ENCODE measurements around the gene ATP2B1. TPM values are rescaled to one million over a fixed set of nuclear protein-coding genes. Genes with fewer than 3 reads are reported as not detected.

The ATP2B1 gene
- total RNA-seq, 1 donor from 2014 or later, result 48.9 TPM

DNA sequence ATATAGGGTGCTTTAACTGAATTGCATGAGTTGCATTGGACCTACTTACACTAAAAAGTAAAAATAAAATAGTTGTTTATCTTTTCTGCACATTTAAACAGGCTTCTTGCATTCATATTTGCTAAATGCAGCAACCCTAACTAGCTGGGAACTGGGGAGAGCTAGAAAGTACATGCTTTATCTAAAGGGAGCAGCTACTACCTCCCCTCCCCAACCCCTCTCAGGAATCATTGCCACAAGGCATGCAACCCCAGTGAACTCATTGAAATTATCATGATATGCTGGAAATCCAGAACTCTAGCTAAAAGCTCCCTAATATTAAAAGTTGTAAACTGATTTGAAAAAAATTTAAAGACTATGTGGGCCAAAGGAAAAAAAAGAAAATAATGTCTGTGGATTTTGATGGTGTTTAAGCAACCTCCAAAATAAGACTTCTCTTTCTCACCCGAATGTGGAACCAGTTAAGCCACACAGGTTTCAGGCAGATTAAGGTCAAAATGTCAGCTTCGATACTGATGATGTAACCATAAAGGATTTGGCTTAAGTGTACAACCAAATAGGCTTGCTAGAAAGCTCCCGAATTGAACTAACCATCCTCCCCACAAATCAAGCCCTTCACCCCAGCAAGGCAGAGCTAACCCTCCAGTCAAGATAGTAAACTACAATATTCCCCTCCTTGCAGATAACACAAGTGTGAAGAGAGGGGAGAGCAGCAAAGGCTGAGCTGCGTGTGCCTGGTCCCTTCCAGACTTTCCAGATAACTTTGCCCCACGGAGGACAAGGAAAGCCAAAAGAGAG lies 169.0 kb downstream of the ATP2B1 start:
- H3K27ac ChIP-seq (ENCODE audit: low read depth, low read length), result no peak overlapping the region
- Mint-ChIP-seq H3K36me3 (ENCODE audit: low read depth, unreplicated experiment) (no peaks in the 10 kb centered on the region), H3K9me3 (ENCODE audit: unreplicated experiment) (peaks cover 2% of the 10 kb centered on the region), H3K27me3 (ENCODE audit: low read depth, unreplicated experiment) (peaks cover 2% of the 10 kb centered on the region), H3K27ac (ENCODE audit: unreplicated experiment) (no peak overlapping the region), H3K4me3 (ENCODE audit: unreplicated experiment) (no peak overlapping the region), H3K4me1 (ENCODE audit: low read depth, unreplicated experiment) (peaks cover 13% of the 10 kb centered on the region)
- DNase-seq (ENCODE audit: low read depth) (no peak), FAIRE-seq (no peak)
- TF ChIP-seq, protein P1, sequence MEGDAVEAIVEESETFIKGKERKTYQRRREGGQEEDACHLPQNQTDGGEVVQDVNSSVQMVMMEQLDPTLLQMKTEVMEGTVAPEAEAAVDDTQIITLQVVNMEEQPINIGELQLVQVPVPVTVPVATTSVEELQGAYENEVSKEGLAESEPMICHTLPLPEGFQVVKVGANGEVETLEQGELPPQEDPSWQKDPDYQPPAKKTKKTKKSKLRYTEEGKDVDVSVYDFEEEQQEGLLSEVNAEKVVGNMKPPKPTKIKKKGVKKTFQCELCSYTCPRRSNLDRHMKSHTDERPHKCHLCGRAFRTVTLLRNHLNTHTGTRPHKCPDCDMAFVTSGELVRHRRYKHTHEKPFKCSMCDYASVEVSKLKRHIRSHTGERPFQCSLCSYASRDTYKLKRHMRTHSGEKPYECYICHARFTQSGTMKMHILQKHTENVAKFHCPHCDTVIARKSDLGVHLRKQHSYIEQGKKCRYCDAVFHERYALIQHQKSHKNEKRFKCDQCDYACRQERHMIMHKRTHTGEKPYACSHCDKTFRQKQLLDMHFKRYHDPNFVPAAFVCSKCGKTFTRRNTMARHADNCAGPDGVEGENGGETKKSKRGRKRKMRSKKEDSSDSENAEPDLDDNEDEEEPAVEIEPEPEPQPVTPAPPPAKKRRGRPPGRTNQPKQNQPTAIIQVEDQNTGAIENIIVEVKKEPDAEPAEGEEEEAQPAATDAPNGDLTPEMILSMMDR (IDR thresholded peaks at IDR 0.05; ENCODE audit: insufficient read depth, low read depth, low read length), result no peak
- TF ChIP-seq EZH2 (IDR thresholded peaks at IDR 0.05; ENCODE audit: insufficient read depth, low read length), result no peak
- no peaks in the 10 kb centered on the region for H3K27me3 ChIP-seq (ENCODE audit: insufficient read depth, low read length)
- no peaks in the 10 kb centered on the region for H3K9me3 ChIP-seq (ENCODE audit: insufficient read depth, low read depth, low read length)
- H3K4me2 ChIP-seq (ENCODE audit: low read length), result no peak overlapping the region
- no peak overlapping the region for H3K4me3 ChIP-seq (ENCODE audit: insufficient read depth, low read depth, low read length)
- H2AFZ ChIP-seq (ENCODE audit: low read depth, low read length), result no peak overlapping the region
- no peaks in the 10 kb centered on the region for H3K36me3 ChIP-seq (ENCODE audit: insufficient read depth, low read length)
- H3K9ac ChIP-seq (ENCODE audit: low read length), result no peak overlapping the region
- no peaks in the 10 kb centered on the region for H4K20me1 ChIP-seq (ENCODE audit: insufficient read depth, low read length)
- peaks cover 3% of the 10 kb centered on the region for H3K4me1 ChIP-seq (ENCODE audit: insufficient read depth, low read length)
- H3K79me2 ChIP-seq (ENCODE audit: insufficient read depth, low read length), result no peaks in the 10 kb centered on the region

DNA sequence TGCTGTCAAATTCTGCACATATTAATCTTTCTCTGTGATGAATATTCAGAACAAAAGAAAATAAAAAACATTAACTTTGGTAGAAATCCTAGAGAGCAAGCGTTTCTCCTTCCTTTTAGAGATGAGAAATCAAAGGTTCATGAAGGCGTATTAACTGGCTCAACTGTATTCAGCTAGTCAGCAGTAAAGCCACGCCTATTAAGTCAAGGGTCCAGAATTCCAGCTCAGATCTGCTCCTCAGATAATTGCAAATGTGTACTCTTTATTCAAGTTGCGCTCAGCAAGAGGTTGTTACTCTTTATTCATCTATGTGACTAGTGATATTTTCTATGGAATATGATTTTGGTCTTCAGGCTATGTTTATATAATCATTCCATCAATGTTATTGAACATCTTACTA lies 169.7 kb downstream of the ATP2B1 start:
- Histone ChIP-seq H3K27ac (ENCODE audit: low read depth, low read length) (no peak overlapping the region), H3K4me1 (ENCODE audit: insufficient read depth, low read length) (no peaks in the 10 kb centered on the region), H3K4me2 (ENCODE audit: low read length) (no peak overlapping the region), H3K36me3 (ENCODE audit: insufficient read depth, low read length) (no peaks in the 10 kb centered on the region), H3K4me3 (ENCODE audit: insufficient read depth, low read depth, low read length) (no peak overlapping the region), H2AFZ (ENCODE audit: low read depth, low read length) (no peak overlapping the region), H3K27me3 (ENCODE audit: insufficient read depth, low read length) (no peaks in the 10 kb centered on the region), H3K9ac (ENCODE audit: low read length) (no peak overlapping the region), H3K79me2 (ENCODE audit: insufficient read depth, low read length) (no peaks in the 10 kb centered on the region), H4K20me1 (ENCODE audit: insufficient read depth, low read length) (no peaks in the 10 kb centered on the region), H3K9me3 (ENCODE audit: insufficient read depth, low read depth, low read length) (no peaks in the 10 kb centered on the region)
- peaks cover 10% of the 10 kb centered on the region for H3K4me1 Mint-ChIP-seq (ENCODE audit: low read depth, unreplicated experiment)
- DNase-seq (ENCODE audit: low read depth) (no peak), FAIRE-seq (no peak)
- peaks cover 2% of the 10 kb centered on the region for H3K9me3 Mint-ChIP-seq (ENCODE audit: unreplicated experiment)
- TF ChIP-seq, protein P1 (IDR thresholded peaks at IDR 0.05; ENCODE audit: insufficient read depth, low read depth, low read length), result no peak
- TF ChIP-seq EZH2 (IDR thresholded peaks at IDR 0.05; ENCODE audit: insufficient read depth, low read length), result no peak
- H3K4me3 Mint-ChIP-seq (ENCODE audit: unreplicated experiment), result no peak overlapping the region
- no peaks in the 10 kb centered on the region for H3K36me3 Mint-ChIP-seq (ENCODE audit: low read depth, unreplicated experiment)
- H3K27me3 Mint-ChIP-seq (ENCODE audit: low read depth, unreplicated experiment), result peaks cover 2% of the 10 kb centered on the region
- H3K27ac Mint-ChIP-seq (ENCODE audit: unreplicated experiment), result no peak overlapping the region

Other genes with a start within 250 kb of the ATP2B1 start
- 6.2 and 6.9 TPM in 2 replicates for gene GALNT4, start 184.0 kb downstream of the ATP2B1 start, total RNA-seq
- gene POC1B, start 182.8 kb downstream of the ATP2B1 start, total RNA-seq, result 10.6 and 12.3 TPM in 2 replicates